Activated gamma-delta T cell treated with Interleukin-2 at 50 U/mL for 16 hours (primary cell): ENCODE measurements around the gene KLK6.

Experiments used
- DNase-seq: peaks from one replicate; pipeline ENCODE4 v3.0.0-alpha.2; 2020

The KLK6 gene

GRCh38 chr19:50947123-50947522 lies 22.3 kb downstream of the KLK6 start:
- DNase-seq: no peak

- DNase-seq: no peak
These were observed 24.6 kb downstream of the KLK6 start for GRCh38 chr19:50944795-50945194.

GRCh38 chr19:50943074-50943828 lies 26.1 kb downstream of the KLK6 start:
- no peak for DNase-seq

GRCh38 chr19:50939596-50939995 lies 29.8 kb downstream of the KLK6 start:
- no peak for DNase-seq

- DNase-seq: no peak
These were observed 35.8 kb downstream of the KLK6 start for GRCh38 chr19:50933640-50934039.

- no peak for DNase-seq
These were observed 36.7 kb downstream of the KLK6 start for GRCh38 chr19:50932690-50933083.

GRCh38 chr19:50932018-50932689 lies 37.2 kb downstream of the KLK6 start:
- no peak for DNase-seq

GRCh38 chr19:50931023-50931422 lies 38.4 kb downstream of the KLK6 start:
- DNase-seq: no peak

- DNase-seq: no peak
These were observed 40.6 kb downstream of the KLK6 start for GRCh38 chr19:50928831-50929230.

GRCh38 chr19:50926144-50926543 lies 43.2 kb downstream of the KLK6 start:
- DNase-seq: no peak

GRCh38 chr19:50925734-50926133 lies 43.7 kb downstream of the KLK6 start:
- DNase-seq: no peak

GRCh38 chr19:50924586-50924985 lies 44.8 kb downstream of the KLK6 start:
- no peak for DNase-seq

GRCh38 chr19:50922317-50922853 lies 47.0 kb downstream of the KLK6 start:
- peak; percentile 70 for DNase-seq

- DNase-seq: no peak
These were observed 47.7 kb downstream of the KLK6 start for GRCh38 chr19:50921426-50922316.

- DNase-seq: no peak
These were observed 53.3 kb downstream of the KLK6 start for GRCh38 chr19:50916069-50916468.

GRCh38 chr19:50912727-50913716 lies 56.4 kb downstream of the KLK6 start:
- DNase-seq: no peak

GRCh38 chr19:50912102-50912599 lies 57.2 kb downstream of the KLK6 start:
- DNase-seq: no peak

GRCh38 chr19:50911206-50912101 lies 57.9 kb downstream of the KLK6 start, which contains the start of gene KLK4:
Gene KLK4, minus strand, starts transcription at chr19:50911395. Its CDS starts 657 bp downstream, at chr19:50910738.
- DNase-seq: no peak

GRCh38 chr19:50910722-50911121 lies 58.7 kb downstream of the KLK6 start:
- DNase-seq: no peak

GRCh38 chr19:50909240-50910070 lies 59.9 kb downstream of the KLK6 start:
- no peak for DNase-seq
